ENCODE data around the gene PHACTR2.

DNA sequence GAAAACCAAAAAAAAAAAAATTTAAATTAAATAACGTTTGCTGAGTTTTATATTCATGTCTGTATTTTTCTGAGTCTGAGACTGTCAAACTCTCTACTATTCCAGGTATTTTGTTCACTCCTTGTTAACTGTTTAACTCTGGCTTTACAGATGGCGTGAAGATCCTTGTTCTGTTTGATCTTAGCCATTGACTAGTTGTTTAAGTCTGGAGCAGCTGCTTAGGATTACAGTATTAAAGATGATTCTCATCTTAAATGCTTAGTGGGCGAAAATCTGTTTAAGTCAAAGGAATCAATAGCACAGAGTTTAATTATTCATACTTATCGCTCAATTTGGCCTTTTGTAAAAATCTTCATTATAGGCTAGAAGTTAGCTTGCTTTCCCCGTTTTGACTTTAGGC is 2.4 kb downstream of the PHACTR2 start:
- TF ChIP-seq, protein P1, sequence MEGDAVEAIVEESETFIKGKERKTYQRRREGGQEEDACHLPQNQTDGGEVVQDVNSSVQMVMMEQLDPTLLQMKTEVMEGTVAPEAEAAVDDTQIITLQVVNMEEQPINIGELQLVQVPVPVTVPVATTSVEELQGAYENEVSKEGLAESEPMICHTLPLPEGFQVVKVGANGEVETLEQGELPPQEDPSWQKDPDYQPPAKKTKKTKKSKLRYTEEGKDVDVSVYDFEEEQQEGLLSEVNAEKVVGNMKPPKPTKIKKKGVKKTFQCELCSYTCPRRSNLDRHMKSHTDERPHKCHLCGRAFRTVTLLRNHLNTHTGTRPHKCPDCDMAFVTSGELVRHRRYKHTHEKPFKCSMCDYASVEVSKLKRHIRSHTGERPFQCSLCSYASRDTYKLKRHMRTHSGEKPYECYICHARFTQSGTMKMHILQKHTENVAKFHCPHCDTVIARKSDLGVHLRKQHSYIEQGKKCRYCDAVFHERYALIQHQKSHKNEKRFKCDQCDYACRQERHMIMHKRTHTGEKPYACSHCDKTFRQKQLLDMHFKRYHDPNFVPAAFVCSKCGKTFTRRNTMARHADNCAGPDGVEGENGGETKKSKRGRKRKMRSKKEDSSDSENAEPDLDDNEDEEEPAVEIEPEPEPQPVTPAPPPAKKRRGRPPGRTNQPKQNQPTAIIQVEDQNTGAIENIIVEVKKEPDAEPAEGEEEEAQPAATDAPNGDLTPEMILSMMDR (IDR thresholded peaks at IDR 0.05) = no peak
- no peak for TF ChIP-seq ZFX (IDR thresholded peaks at IDR 0.05; ENCODE audit: borderline replicate concordance)

Measured in 22Rv1 (cell line).